ENCODE results near the gene LGALS3.

GRCh38 chr14:55101698-55102097, 27.4 kb upstream of the LGALS3 start:
- no peak for TF ChIP-seq CTCF (conservative IDR thresholded peaks at IDR 0.05; ENCODE audit: low read depth, low read length)
- TF ChIP-seq EZH2 (IDR thresholded peaks at IDR 0.05; ENCODE audit: low read length, unreplicated experiment): no peak
- TF ChIP-seq EZH2phosphoT487 (IDR thresholded peaks at IDR 0.05; ENCODE audit: borderline replicate concordance, low read length): no peak

Measured in PC-3 (cell line).